ENCODE measurements around the gene CWC25.

Gene CWC25

GRCh38 chr17:38751808-38752307 lies 73.3 kb downstream of the CWC25 start:
- Histone ChIP-seq H3K27ac (ENCODE audit: low read depth, low read length) (peak overlapping the region; percentile 62), H3K27me3 (ENCODE audit: insufficient read depth, low read length) (no peaks in the 10 kb centered on the region), H3K4me1 (ENCODE audit: control insufficient read depth, insufficient read depth, low read length, unreplicated experiment) (peaks cover 16% of the 10 kb centered on the region), H2AFZ (ENCODE audit: low read length, unreplicated experiment) (peak overlapping the region; percentile 76), H3K36me3 (ENCODE audit: insufficient read depth, low read length) (peaks cover 12% of the 10 kb centered on the region), H3K4me3 (ENCODE audit: low read depth, low read length) (peak overlapping the region; percentile 87), H3K79me2 (ENCODE audit: control insufficient read depth, insufficient read depth, low read length, unreplicated experiment) (peaks cover 37% of the 10 kb centered on the region)

DNA sequence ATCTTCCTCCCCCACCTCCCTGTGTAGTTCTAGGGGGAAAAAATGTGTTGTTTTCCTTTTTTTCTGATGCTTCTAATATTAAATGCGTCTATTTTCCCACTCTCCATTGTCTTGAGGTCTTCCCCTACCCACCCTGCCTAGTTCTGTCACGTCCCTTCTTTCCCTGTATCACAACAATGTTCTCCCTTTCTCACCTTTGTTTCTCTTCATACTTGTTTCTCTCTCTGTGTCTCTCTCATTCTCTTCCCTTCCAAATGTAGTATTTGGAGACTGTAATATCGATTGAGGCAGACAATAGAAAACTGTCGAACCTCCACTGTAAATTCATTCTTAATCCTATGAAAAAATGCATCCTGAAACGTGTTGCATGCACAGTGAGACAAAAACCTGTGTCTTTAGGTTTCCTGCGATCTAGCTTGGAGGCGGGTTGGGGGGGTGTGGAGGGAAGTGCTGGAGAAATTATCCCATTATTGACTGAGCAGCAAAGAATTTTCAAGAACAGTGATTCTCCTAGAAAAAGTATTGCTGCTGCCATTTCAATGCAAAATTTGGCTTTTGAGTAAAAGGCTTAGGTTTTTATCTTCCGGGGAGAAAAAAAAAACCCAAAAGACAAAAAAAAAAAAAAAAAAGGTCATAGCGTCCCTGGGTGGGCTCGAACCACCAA lies 73.8 kb downstream of the CWC25 start:
- no peak overlapping the region for H3K27ac ChIP-seq (ENCODE audit: low read depth, low read length)
- peak overlapping the region; percentile 87 for H3K4me3 ChIP-seq (ENCODE audit: low read depth, low read length)
- peaks cover 43% of the 10 kb centered on the region for H3K79me2 ChIP-seq (ENCODE audit: control insufficient read depth, insufficient read depth, low read length, unreplicated experiment)
- H3K4me1 ChIP-seq (ENCODE audit: control insufficient read depth, insufficient read depth, low read length, unreplicated experiment) = peaks cover 22% of the 10 kb centered on the region
- peak overlapping the region; percentile 31 for H2AFZ ChIP-seq (ENCODE audit: low read length, unreplicated experiment)
- peaks cover 12% of the 10 kb centered on the region for H3K36me3 ChIP-seq (ENCODE audit: insufficient read depth, low read length)
- no peaks in the 10 kb centered on the region for H3K27me3 ChIP-seq (ENCODE audit: insufficient read depth, low read length)
